ENCODE data around the gene C19orf47.
A peak's percentile ranks its signal among the peaks of the same experiment; 100 is the strongest.
"Not testable (repeated sequence)": the region's sequence is repeated elsewhere in the genome, so short reads cannot be mapped to it uniquely, and the experiment has no call there.

The C19orf47 gene

GRCh38 chr19:40376286-40376862, 28.2 kb upstream of the C19orf47 start:
- Histone ChIP-seq H3K27me3 (ENCODE audit: control insufficient read depth in 1 of 2, insufficient read depth in 2 of 2, low read length in 2 of 2) (no peaks in the 10 kb centered on the region), H3K36me3 (ENCODE audit: control insufficient read depth in 1 of 2, insufficient read depth in 2 of 2, low read length in 2 of 2) (peaks cover 8 to 44% of the 10 kb centered on the region in 2 donors), H3K4me3 (ENCODE audit: low read depth in 1 of 2, low read length in 2 of 2) (no peak overlapping the region), H3K27ac (ENCODE audit: low read depth, low read length) (no peak overlapping the region), H3K9ac (ENCODE audit: low read depth in 1 of 2, low read length in 2 of 2) (no peak overlapping the region), H3K9me3 (ENCODE audit: control insufficient read depth in 1 of 2, low read length in 2 of 2) (no peaks in the 10 kb centered on the region), H3K4me1 (ENCODE audit: control insufficient read depth in 1 of 2, insufficient read depth in 2 of 2, low read length in 2 of 2) (no peaks in the 10 kb centered on the region)

GRCh38 chr19:40374084-40374483, 25.9 kb upstream of the C19orf47 start:
- no peak overlapping the region for H3K4me3 ChIP-seq (ENCODE audit: low read depth in 1 of 2, low read length in 2 of 2)
- H3K9me3 ChIP-seq (ENCODE audit: control insufficient read depth in 1 of 2, low read length in 2 of 2): no peaks in the 10 kb centered on the region
- H3K9ac ChIP-seq (ENCODE audit: low read depth in 1 of 2, low read length in 2 of 2): no peak overlapping the region
- no peak overlapping the region for H3K27ac ChIP-seq (ENCODE audit: low read depth, low read length)
- no peaks in the 10 kb centered on the region for H3K27me3 ChIP-seq (ENCODE audit: control insufficient read depth in 1 of 2, insufficient read depth in 2 of 2, low read length in 2 of 2)
- peaks cover 0 to 7% of the 10 kb centered on the region in 2 donors for H3K4me1 ChIP-seq (ENCODE audit: control insufficient read depth in 1 of 2, insufficient read depth in 2 of 2, low read length in 2 of 2)
- peaks cover 8 to 53% of the 10 kb centered on the region in 2 donors for H3K36me3 ChIP-seq (ENCODE audit: control insufficient read depth in 1 of 2, insufficient read depth in 2 of 2, low read length in 2 of 2)

GRCh38 chr19:40371802-40372122, 23.6 kb upstream of the C19orf47 start:
- Histone ChIP-seq H3K4me1 (ENCODE audit: control insufficient read depth in 1 of 2, insufficient read depth in 2 of 2, low read length in 2 of 2) (peaks cover 0 to 7% of the 10 kb centered on the region in 2 donors), H3K9ac (ENCODE audit: low read depth in 1 of 2, low read length in 2 of 2) (no peak overlapping the region), H3K36me3 (ENCODE audit: control insufficient read depth in 1 of 2, insufficient read depth in 2 of 2, low read length in 2 of 2) (peaks cover 8 to 46% of the 10 kb centered on the region in 2 donors), H3K9me3 (ENCODE audit: control insufficient read depth in 1 of 2, low read length in 2 of 2) (no peaks in the 10 kb centered on the region), H3K4me3 (ENCODE audit: low read depth in 1 of 2, low read length in 2 of 2) (no peak overlapping the region), H3K27me3 (ENCODE audit: control insufficient read depth in 1 of 2, insufficient read depth in 2 of 2, low read length in 2 of 2) (no peaks in the 10 kb centered on the region), H3K27ac (ENCODE audit: low read depth, low read length) (no peak overlapping the region)

GRCh38 chr19:40370997-40371801, 23.0 kb upstream of the C19orf47 start:
- H3K4me3 ChIP-seq (ENCODE audit: low read depth in 1 of 2, low read length in 2 of 2): no peak overlapping the region

GRCh38 chr19:40370253-40370652, 22.1 kb upstream of the C19orf47 start:
- H3K4me3 ChIP-seq (ENCODE audit: low read depth in 1 of 2, low read length in 2 of 2); H3K9ac ChIP-seq (ENCODE audit: low read depth in 1 of 2, low read length in 2 of 2); H3K27ac ChIP-seq (ENCODE audit: low read depth, low read length); H3K4me1 ChIP-seq (ENCODE audit: control insufficient read depth in 1 of 2, insufficient read depth in 2 of 2, low read length in 2 of 2); H3K9me3 ChIP-seq (ENCODE audit: control insufficient read depth in 1 of 2, low read length in 2 of 2); H3K27me3 ChIP-seq (ENCODE audit: control insufficient read depth in 1 of 2, insufficient read depth in 2 of 2, low read length in 2 of 2): not testable (repeated sequence)
- peaks cover 8 to 42% of the 10 kb centered on the region in 2 donors for H3K36me3 ChIP-seq (ENCODE audit: control insufficient read depth in 1 of 2, insufficient read depth in 2 of 2, low read length in 2 of 2)

More at GRCh38 chr19:40370997-40371801, 23.0 kb upstream of the C19orf47 start:
- no peak overlapping the region for H3K27ac ChIP-seq (ENCODE audit: low read depth, low read length)
- H3K9ac ChIP-seq (ENCODE audit: low read depth in 1 of 2, low read length in 2 of 2): no peak overlapping the region
- peaks cover 0 to 7% of the 10 kb centered on the region in 2 donors for H3K4me1 ChIP-seq (ENCODE audit: control insufficient read depth in 1 of 2, insufficient read depth in 2 of 2, low read length in 2 of 2)
- peaks cover 8 to 42% of the 10 kb centered on the region in 2 donors for H3K36me3 ChIP-seq (ENCODE audit: control insufficient read depth in 1 of 2, insufficient read depth in 2 of 2, low read length in 2 of 2)
- no peaks in the 10 kb centered on the region for H3K9me3 ChIP-seq (ENCODE audit: control insufficient read depth in 1 of 2, low read length in 2 of 2)
- H3K27me3 ChIP-seq (ENCODE audit: control insufficient read depth in 1 of 2, insufficient read depth in 2 of 2, low read length in 2 of 2): no peaks in the 10 kb centered on the region

GRCh38 chr19:40369797-40370196, 21.6 kb upstream of the C19orf47 start:
- Histone ChIP-seq H3K4me1 (ENCODE audit: control insufficient read depth in 1 of 2, insufficient read depth in 2 of 2, low read length in 2 of 2) (peaks cover 0 to 7% of the 10 kb centered on the region in 2 donors), H3K27ac (ENCODE audit: low read depth, low read length) (no peak overlapping the region), H3K9me3 (ENCODE audit: control insufficient read depth in 1 of 2, low read length in 2 of 2) (no peaks in the 10 kb centered on the region), H3K36me3 (ENCODE audit: control insufficient read depth in 1 of 2, insufficient read depth in 2 of 2, low read length in 2 of 2) (peaks cover 8 to 42% of the 10 kb centered on the region in 2 donors), H3K9ac (ENCODE audit: low read depth in 1 of 2, low read length in 2 of 2) (no peak overlapping the region), H3K4me3 (ENCODE audit: low read depth in 1 of 2, low read length in 2 of 2) (no peak overlapping the region), H3K27me3 (ENCODE audit: control insufficient read depth in 1 of 2, insufficient read depth in 2 of 2, low read length in 2 of 2) (no peaks in the 10 kb centered on the region)

GRCh38 chr19:40367577-40368434, 19.6 kb upstream of the C19orf47 start:
- H3K27ac ChIP-seq (ENCODE audit: low read depth, low read length): no peak overlapping the region
- H3K9me3 ChIP-seq (ENCODE audit: control insufficient read depth in 1 of 2, low read length in 2 of 2): no peaks in the 10 kb centered on the region
- no peak overlapping the region for H3K4me3 ChIP-seq (ENCODE audit: low read depth in 1 of 2, low read length in 2 of 2)
- H3K9ac ChIP-seq (ENCODE audit: low read depth in 1 of 2, low read length in 2 of 2): no peak overlapping the region
- H3K4me1 ChIP-seq (ENCODE audit: control insufficient read depth in 1 of 2, insufficient read depth in 2 of 2, low read length in 2 of 2): peaks cover 0 to 7% of the 10 kb centered on the region in 2 donors
- peaks cover 4 to 29% of the 10 kb centered on the region in 2 donors for H3K36me3 ChIP-seq (ENCODE audit: control insufficient read depth in 1 of 2, insufficient read depth in 2 of 2, low read length in 2 of 2)
- no peaks in the 10 kb centered on the region for H3K27me3 ChIP-seq (ENCODE audit: control insufficient read depth in 1 of 2, insufficient read depth in 2 of 2, low read length in 2 of 2)

- Histone ChIP-seq H3K27ac (ENCODE audit: low read depth, low read length) (no peak overlapping the region), H3K27me3 (ENCODE audit: control insufficient read depth in 1 of 2, insufficient read depth in 2 of 2, low read length in 2 of 2) (no peaks in the 10 kb centered on the region), H3K9ac (ENCODE audit: low read depth in 1 of 2, low read length in 2 of 2) (no peak overlapping the region), H3K4me1 (ENCODE audit: control insufficient read depth in 1 of 2, insufficient read depth in 2 of 2, low read length in 2 of 2) (peaks cover 0 to 7% of the 10 kb centered on the region in 2 donors), H3K9me3 (ENCODE audit: control insufficient read depth in 1 of 2, low read length in 2 of 2) (no peaks in the 10 kb centered on the region), H3K36me3 (ENCODE audit: control insufficient read depth in 1 of 2, insufficient read depth in 2 of 2, low read length in 2 of 2) (peaks cover 1 to 26% of the 10 kb centered on the region in 2 donors), H3K4me3 (ENCODE audit: low read depth in 1 of 2, low read length in 2 of 2) (no peak overlapping the region)
Observed at GRCh38 chr19:40366697-40367561, 18.7 kb upstream of the C19orf47 start.

- no peak overlapping the region for H3K27ac ChIP-seq (ENCODE audit: low read depth, low read length)
Observed at GRCh38 chr19:40365613-40366401, 17.6 kb upstream of the C19orf47 start.

More at GRCh38 chr19:40365613-40366401, 17.6 kb upstream of the C19orf47 start:
- Histone ChIP-seq H3K36me3 (ENCODE audit: control insufficient read depth in 1 of 2, insufficient read depth in 2 of 2, low read length in 2 of 2) (peaks cover 0 to 20% of the 10 kb centered on the region in 2 donors), H3K4me3 (ENCODE audit: low read depth in 1 of 2, low read length in 2 of 2) (peak overlapping the region; percentile 53 to 54), H3K9ac (ENCODE audit: low read depth in 1 of 2, low read length in 2 of 2) (peak overlapping the region in 1 of 2 donors; percentile 29), H3K27me3 (ENCODE audit: control insufficient read depth in 1 of 2, insufficient read depth in 2 of 2, low read length in 2 of 2) (no peaks in the 10 kb centered on the region), H3K9me3 (ENCODE audit: control insufficient read depth in 1 of 2, low read length in 2 of 2) (no peaks in the 10 kb centered on the region), H3K4me1 (ENCODE audit: control insufficient read depth in 1 of 2, insufficient read depth in 2 of 2, low read length in 2 of 2) (peaks cover 0 to 3% of the 10 kb centered on the region in 2 donors)
